Measurements from ENCODE around the gene SLC25A43.

- TF ChIP-seq CTCF (IDR thresholded peaks at IDR 0.05) (no peak), POLR2A (IDR thresholded peaks at IDR 0.05) (no peak)
Observed at GRCh38 chrX:119421016-119421705, 22.0 kb downstream of the SLC25A43 start.
